ENCODE measurements around the gene CALHM3. TPM values are rescaled to one million over a fixed set of nuclear protein-coding genes. Genes with fewer than 3 reads are reported as not detected.

The CALHM3 gene
- total and polyA plus RNA-seq, 2 experiments from 2014 or later: 0.14 to 0.19 TPM

GRCh38 chr10:103528549-103528948 is 49.5 kb upstream of the CALHM3 start:
- peaks cover 4% of the 10 kb centered on the region; the same call in 1 of the 3 replicates for H3K4me1 Mint-ChIP-seq
- no peak overlapping the region for H3K27ac Mint-ChIP-seq
- peaks cover 3% of the 10 kb centered on the region for H3K27me3 Mint-ChIP-seq (ENCODE audit: insufficient read depth, low read depth, poor library complexity)

More at GRCh38 chr10:103528549-103528948, 49.5 kb upstream of the CALHM3 start:
- Mint-ChIP-seq H3K36me3 (ENCODE audit: low read depth) (peaks cover 4% of the 10 kb centered on the region; the same call in 1 of the 3 replicates), H3K4me3 (no peak overlapping the region), H3K9me3 (peaks cover 31% of the 10 kb centered on the region)
- no peaks in the 10 kb centered on the region for H3K9me2 ChIP-seq (ENCODE audit: insufficient read depth)
- no peaks in the 10 kb centered on the region for H4K20me1 ChIP-seq (replicated peaks; ENCODE audit: insufficient read depth)
- no peaks in the 10 kb centered on the region for H3K27me3 ChIP-seq (ENCODE audit: insufficient read depth)
- H3K4me1 ChIP-seq (ENCODE audit: insufficient read depth): no peaks in the 10 kb centered on the region
- no peaks in the 10 kb centered on the region for H3K79me2 ChIP-seq (replicated peaks; ENCODE audit: insufficient read depth)
- TF ChIP-seq CREB1 (CRISPR knock-in tag; IDR thresholded peaks at IDR 0.05; ENCODE audit: low read depth) (no peak), NANOG (IDR thresholded peaks at IDR 0.05; ENCODE audit: borderline replicate concordance) (no peak), EZH2 (IDR thresholded peaks at IDR 0.05; ENCODE audit: low read depth, unreplicated experiment) (no peak), ZNF462 (CRISPR knock-in tag; IDR thresholded peaks at IDR 0.05) (no peak), EZH2phosphoT487 (IDR thresholded peaks at IDR 0.05; ENCODE audit: unreplicated experiment) (no peak), ETS1 (IDR thresholded peaks at IDR 0.05) (no peak), ZNF114 (CRISPR knock-in tag; IDR thresholded peaks at IDR 0.05) (no peak), JUNB (IDR thresholded peaks at IDR 0.05; ENCODE audit: unreplicated experiment) (no peak), STAT1 (IDR thresholded peaks at IDR 0.05; ENCODE audit: unreplicated experiment) (no peak), POLR2AphosphoS5 (IDR thresholded peaks at IDR 0.05; ENCODE audit: low read depth) (no peak), ZNF331 (CRISPR knock-in tag; IDR thresholded peaks at IDR 0.05; ENCODE audit: low read depth) (no peak)
- TF ChIP-seq, protein P1, sequence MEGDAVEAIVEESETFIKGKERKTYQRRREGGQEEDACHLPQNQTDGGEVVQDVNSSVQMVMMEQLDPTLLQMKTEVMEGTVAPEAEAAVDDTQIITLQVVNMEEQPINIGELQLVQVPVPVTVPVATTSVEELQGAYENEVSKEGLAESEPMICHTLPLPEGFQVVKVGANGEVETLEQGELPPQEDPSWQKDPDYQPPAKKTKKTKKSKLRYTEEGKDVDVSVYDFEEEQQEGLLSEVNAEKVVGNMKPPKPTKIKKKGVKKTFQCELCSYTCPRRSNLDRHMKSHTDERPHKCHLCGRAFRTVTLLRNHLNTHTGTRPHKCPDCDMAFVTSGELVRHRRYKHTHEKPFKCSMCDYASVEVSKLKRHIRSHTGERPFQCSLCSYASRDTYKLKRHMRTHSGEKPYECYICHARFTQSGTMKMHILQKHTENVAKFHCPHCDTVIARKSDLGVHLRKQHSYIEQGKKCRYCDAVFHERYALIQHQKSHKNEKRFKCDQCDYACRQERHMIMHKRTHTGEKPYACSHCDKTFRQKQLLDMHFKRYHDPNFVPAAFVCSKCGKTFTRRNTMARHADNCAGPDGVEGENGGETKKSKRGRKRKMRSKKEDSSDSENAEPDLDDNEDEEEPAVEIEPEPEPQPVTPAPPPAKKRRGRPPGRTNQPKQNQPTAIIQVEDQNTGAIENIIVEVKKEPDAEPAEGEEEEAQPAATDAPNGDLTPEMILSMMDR (conservative IDR thresholded peaks at IDR 0.05; ENCODE audit: low read depth in 2 of 2): no peak
- TF ChIP-seq, protein P2, sequence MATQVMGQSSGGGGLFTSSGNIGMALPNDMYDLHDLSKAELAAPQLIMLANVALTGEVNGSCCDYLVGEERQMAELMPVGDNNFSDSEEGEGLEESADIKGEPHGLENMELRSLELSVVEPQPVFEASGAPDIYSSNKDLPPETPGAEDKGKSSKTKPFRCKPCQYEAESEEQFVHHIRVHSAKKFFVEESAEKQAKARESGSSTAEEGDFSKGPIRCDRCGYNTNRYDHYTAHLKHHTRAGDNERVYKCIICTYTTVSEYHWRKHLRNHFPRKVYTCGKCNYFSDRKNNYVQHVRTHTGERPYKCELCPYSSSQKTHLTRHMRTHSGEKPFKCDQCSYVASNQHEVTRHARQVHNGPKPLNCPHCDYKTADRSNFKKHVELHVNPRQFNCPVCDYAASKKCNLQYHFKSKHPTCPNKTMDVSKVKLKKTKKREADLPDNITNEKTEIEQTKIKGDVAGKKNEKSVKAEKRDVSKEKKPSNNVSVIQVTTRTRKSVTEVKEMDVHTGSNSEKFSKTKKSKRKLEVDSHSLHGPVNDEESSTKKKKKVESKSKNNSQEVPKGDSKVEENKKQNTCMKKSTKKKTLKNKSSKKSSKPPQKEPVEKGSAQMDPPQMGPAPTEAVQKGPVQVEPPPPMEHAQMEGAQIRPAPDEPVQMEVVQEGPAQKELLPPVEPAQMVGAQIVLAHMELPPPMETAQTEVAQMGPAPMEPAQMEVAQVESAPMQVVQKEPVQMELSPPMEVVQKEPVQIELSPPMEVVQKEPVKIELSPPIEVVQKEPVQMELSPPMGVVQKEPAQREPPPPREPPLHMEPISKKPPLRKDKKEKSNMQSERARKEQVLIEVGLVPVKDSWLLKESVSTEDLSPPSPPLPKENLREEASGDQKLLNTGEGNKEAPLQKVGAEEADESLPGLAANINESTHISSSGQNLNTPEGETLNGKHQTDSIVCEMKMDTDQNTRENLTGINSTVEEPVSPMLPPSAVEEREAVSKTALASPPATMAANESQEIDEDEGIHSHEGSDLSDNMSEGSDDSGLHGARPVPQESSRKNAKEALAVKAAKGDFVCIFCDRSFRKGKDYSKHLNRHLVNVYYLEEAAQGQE (IDR thresholded peaks at IDR 0.05; ENCODE audit: unreplicated experiment): no peak
- DNase-seq (ENCODE audit: low spot score) (no peak), ATAC-seq (no peak)
- H3F3A ChIP-seq (replicated peaks; ENCODE audit: low read depth): no peaks in the 10 kb centered on the region
- no peaks in the 10 kb centered on the region for H3K36me3 ChIP-seq (ENCODE audit: insufficient read depth)
- no peak overlapping the region for H3K4me2 ChIP-seq
- no peak overlapping the region for H2AFZ ChIP-seq
- H3K4me3 ChIP-seq: no peak overlapping the region
- H3K27ac ChIP-seq (ENCODE audit: low read depth): no peak overlapping the region

All from GM23338 (cell line).